Measurements from ENCODE around the gene HBA2. TPM values are rescaled to one million over a fixed set of nuclear protein-coding genes. Genes with fewer than 3 reads are reported as not detected.

The HBA2 gene
- total and polyA plus RNA-seq, 9 of the 15 experiments (the other 6 are each of a cell fraction or from before 2014, with no cell fraction given), result 40.4 to 853 (median 286) TPM

DNA sequence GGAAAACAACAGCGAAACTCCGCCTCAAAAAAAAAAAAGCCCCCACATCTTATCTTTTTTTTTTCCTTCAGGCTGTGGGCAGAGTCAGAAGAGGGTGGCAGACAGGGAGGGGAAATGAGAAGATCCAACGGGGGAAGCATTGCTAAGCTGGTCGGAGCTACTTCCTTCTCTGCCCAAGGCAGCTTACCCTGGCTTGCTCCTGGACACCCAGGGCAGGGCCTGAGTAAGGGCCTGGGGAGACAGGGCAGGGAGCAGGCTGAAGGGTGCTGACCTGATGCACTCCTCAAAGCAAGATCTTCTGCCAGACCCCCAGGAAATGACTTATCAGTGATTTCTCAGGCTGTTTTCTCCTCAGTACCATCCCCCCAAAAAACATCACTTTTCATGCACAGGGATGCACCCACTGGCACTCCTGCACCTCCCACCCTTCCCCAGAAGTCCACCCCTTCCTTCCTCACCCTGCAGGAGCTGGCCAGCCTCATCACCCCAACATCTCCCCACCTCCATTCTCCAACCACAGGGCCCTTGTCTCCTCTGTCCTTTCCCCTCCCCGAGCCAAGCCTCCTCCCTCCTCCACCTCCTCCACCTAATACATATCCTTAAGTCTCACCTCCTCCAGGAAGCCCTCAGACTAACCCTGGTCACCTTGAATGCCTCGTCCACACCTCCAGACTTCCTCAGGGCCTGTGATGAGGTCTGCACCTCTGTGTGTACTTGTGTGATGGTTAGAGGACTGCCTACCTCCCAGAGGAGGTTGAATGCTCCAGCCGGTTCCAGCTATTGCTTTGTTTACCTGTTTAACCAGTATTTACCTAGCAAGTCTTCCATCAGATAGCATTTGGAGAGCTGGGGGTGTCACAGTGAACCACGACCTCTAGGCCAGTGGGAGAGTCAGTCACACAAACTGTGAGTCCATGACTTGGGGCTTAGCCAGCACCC, 2.6 kb downstream of the HBA2 start (continued):
- TF ChIP-seq ZBTB40 (IDR thresholded peaks at IDR 0.05), result no peak
- TF ChIP-seq ZBTB40 (CRISPR knock-in tag; IDR thresholded peaks at IDR 0.05), result no peak
